ENCODE data around the gene POMGNT2.

Gene POMGNT2

GRCh38 chr3:43102773-43103480, 3.0 kb downstream of the POMGNT2 start:
- Histone ChIP-seq H3K36me3 (ENCODE audit: insufficient read depth) (no peaks in the 10 kb centered on the region), H3K27ac (no peak overlapping the region), H4K20me1 (ENCODE audit: insufficient read depth) (no peaks in the 10 kb centered on the region), H3K27me3 (ENCODE audit: insufficient read depth, low read depth) (no peaks in the 10 kb centered on the region), H3K4me3 (IDR thresholded peaks at IDR 0.05; ENCODE audit: insufficient read depth, low read depth, low read length) (no peak overlapping the region), H3K4me2 (no peak overlapping the region), H2AFZ (ENCODE audit: low read depth) (no peak overlapping the region), H3K79me2 (ENCODE audit: insufficient read depth, low read depth) (no peaks in the 10 kb centered on the region), H3K9ac (no peak overlapping the region), H3K4me1 (ENCODE audit: low read depth, poor library complexity, severe bottlenecking) (no peaks in the 10 kb centered on the region)
- no peak for TF ChIP-seq CTCF (conservative IDR thresholded peaks at IDR 0.05; ENCODE audit: low read depth, low read length)

GRCh38 chr3:43098761-43099160, 7.1 kb downstream of the POMGNT2 start:
- Histone ChIP-seq H3K9ac (no peak overlapping the region), H2AFZ (ENCODE audit: low read depth) (no peak overlapping the region), H3K79me2 (ENCODE audit: insufficient read depth, low read depth) (no peaks in the 10 kb centered on the region), H3K27ac (no peak overlapping the region), H3K27me3 (ENCODE audit: insufficient read depth, low read depth) (no peaks in the 10 kb centered on the region), H3K4me1 (ENCODE audit: low read depth, poor library complexity, severe bottlenecking) (no peaks in the 10 kb centered on the region), H3K4me2 (no peak overlapping the region), H3K4me3 (IDR thresholded peaks at IDR 0.05; ENCODE audit: insufficient read depth, low read depth, low read length) (no peak overlapping the region), H3K36me3 (ENCODE audit: insufficient read depth) (no peaks in the 10 kb centered on the region), H4K20me1 (ENCODE audit: insufficient read depth) (no peaks in the 10 kb centered on the region)
- TF ChIP-seq CTCF (conservative IDR thresholded peaks at IDR 0.05; ENCODE audit: low read depth, low read length), result no peak

- H3K79me2 ChIP-seq (ENCODE audit: insufficient read depth, low read depth), result no peaks in the 10 kb centered on the region
- no peak for TF ChIP-seq CTCF (conservative IDR thresholded peaks at IDR 0.05; ENCODE audit: low read depth, low read length)
- no peaks in the 10 kb centered on the region for H3K27me3 ChIP-seq (ENCODE audit: insufficient read depth, low read depth)
- H2AFZ ChIP-seq (ENCODE audit: low read depth), result no peak overlapping the region
- no peaks in the 10 kb centered on the region for H3K4me1 ChIP-seq (ENCODE audit: low read depth, poor library complexity, severe bottlenecking)
- no peak overlapping the region for H3K9ac ChIP-seq
- H4K20me1 ChIP-seq (ENCODE audit: insufficient read depth), result no peaks in the 10 kb centered on the region
- no peak overlapping the region for H3K4me3 ChIP-seq (IDR thresholded peaks at IDR 0.05; ENCODE audit: insufficient read depth, low read depth, low read length)
- H3K36me3 ChIP-seq (ENCODE audit: insufficient read depth), result no peaks in the 10 kb centered on the region
- H3K27ac ChIP-seq, result no peak overlapping the region
- no peak overlapping the region for H3K4me2 ChIP-seq
Measured at GRCh38 chr3:43097400-43098080, 8.3 kb downstream of the POMGNT2 start.

- Histone ChIP-seq H3K4me2 (no peak overlapping the region), H3K79me2 (ENCODE audit: insufficient read depth, low read depth) (no peaks in the 10 kb centered on the region), H3K27ac (no peak overlapping the region), H3K27me3 (ENCODE audit: insufficient read depth, low read depth) (no peaks in the 10 kb centered on the region), H3K9ac (no peak overlapping the region), H2AFZ (ENCODE audit: low read depth) (no peak overlapping the region), H4K20me1 (ENCODE audit: insufficient read depth) (no peaks in the 10 kb centered on the region), H3K4me3 (IDR thresholded peaks at IDR 0.05; ENCODE audit: insufficient read depth, low read depth, low read length) (no peak overlapping the region), H3K36me3 (ENCODE audit: insufficient read depth) (no peaks in the 10 kb centered on the region), H3K4me1 (ENCODE audit: low read depth, poor library complexity, severe bottlenecking) (no peaks in the 10 kb centered on the region)
- no peak for TF ChIP-seq CTCF (conservative IDR thresholded peaks at IDR 0.05; ENCODE audit: low read depth, low read length)
Measured at GRCh38 chr3:43096761-43097160, 9.1 kb downstream of the POMGNT2 start.
